Liver (tissue), 9 donors: ENCODE results near the gene CDK5RAP2. TPM values are rescaled to one million over a fixed set of nuclear protein-coding genes. Genes with fewer than 3 reads are reported as not detected.
A peak's percentile ranks its signal among the peaks of the same experiment; 100 is the strongest.

ENCODE experiments used
- DNase-seq: peaks from one replicate; pipeline ENCODE4 v3.0.0-alpha.2; 2017; ENCODE audit warnings: low spot score
- H3K27ac ChIP-seq, 2 donors: one replicate each; pipeline ENCODE4 v1.7.0; 2013; ENCODE audit warnings: inconsistent platforms in 2 of 2, low read length in 2 of 2, control low read depth in 1 of 2, low read depth in 1 of 2, mild to moderate bottlenecking in 1 of 2
- H3K27me3 ChIP-seq, 4 donors: one replicate each; pipeline versions ENCODE4 v1.6.1 to v1.7.0; 2013; ENCODE audit warnings: low read length in 3 of 4, inconsistent platforms in 1 of 4, mild to moderate bottlenecking in 1 of 4, moderate library complexity in 1 of 4; ENCODE audit not compliant: control insufficient read depth in 4 of 4, insufficient read depth in 4 of 4
- H3K36me3 ChIP-seq, 4 donors: one replicate each; pipeline versions ENCODE4 v1.6.1 to v1.7.0; 2013; ENCODE audit warnings: low read length in 3 of 4, mild to moderate bottlenecking in 3 of 4, low read depth in 1 of 4, moderate library complexity in 1 of 4; ENCODE audit not compliant: control insufficient read depth in 4 of 4, insufficient read depth in 3 of 4
- H3K4me1 ChIP-seq, 4 donors: one replicate each; pipeline versions ENCODE4 v1.6.1 to v1.7.0; 2013; ENCODE audit warnings: low read length in 3 of 4, mild to moderate bottlenecking in 3 of 4, moderate library complexity in 1 of 4; ENCODE audit not compliant: control insufficient read depth in 4 of 4, insufficient read depth in 4 of 4
- H3K4me3 ChIP-seq, 3 donors: one replicate each; pipeline versions ENCODE4 v1.6.1 to v1.7.0; 2013; ENCODE audit warnings: low read length in 3 of 3, control low read depth in 1 of 3, low read depth in 1 of 3, mild to moderate bottlenecking in 1 of 3
- H3K9ac ChIP-seq, 2 donors: one replicate each; pipeline ENCODE4 v1.7.0; 2013; ENCODE audit warnings: low read length in 2 of 2, mild to moderate bottlenecking in 2 of 2, moderate library complexity in 2 of 2, control low read depth in 1 of 2, low read depth in 1 of 2
- H3K9me3 ChIP-seq, 4 donors: one replicate each; pipeline versions ENCODE4 v1.6.1 to v1.7.0; 2013; ENCODE audit warnings: low read length in 3 of 4; ENCODE audit not compliant: control insufficient read depth in 4 of 4
- ATF3 ChIP-seq: IDR thresholded peaks from 2 replicates; pipeline ENCODE4 v1.6.1; 2016; ENCODE audit warnings: antibody characterized with exemption
- CTCF ChIP-seq: fragments of 150-350 bp; IDR thresholded peaks from 2 replicates; pipeline ENCODE4 v1.5.1; 2017; ENCODE audit warnings: improper control_type of control experiment, low read depth, low read length; ENCODE audit not compliant: missing input control
- EGR1 ChIP-seq, 2 donors: IDR thresholded peaks; 2 replicates each; pipeline ENCODE4 v1.6.1; 2016 to 2018; ENCODE audit warnings: antibody characterized with exemption in 2 of 2, low read depth in 2 of 2
- FOXA1 ChIP-seq: IDR thresholded peaks from 2 replicates; pipeline ENCODE4 v1.6.1; 2016; ENCODE audit warnings: antibody characterized with exemption
- FOXA2 ChIP-seq: IDR thresholded peaks from 2 replicates; pipeline ENCODE4 v1.6.1; 2016; ENCODE audit warnings: antibody characterized with exemption
- GABPA ChIP-seq, 2 donors: IDR thresholded peaks in 1 of 2; conservative IDR thresholded peaks in 1 of 2; 2 replicates each; pipeline ENCODE4 v1.6.1; 2016; ENCODE audit warnings: antibody characterized with exemption in 2 of 2, mild to moderate bottlenecking in 1 of 2, moderate library complexity in 1 of 2
- HNF4A ChIP-seq, 2 donors: conservative IDR thresholded peaks; 2 replicates each; pipeline ENCODE4 v1.6.1; 2016; ENCODE audit warnings: antibody characterized with exemption in 2 of 2, mild to moderate bottlenecking in 2 of 2
- HNF4G ChIP-seq: IDR thresholded peaks from 2 replicates; pipeline ENCODE4 v1.6.1; 2016; ENCODE audit warnings: antibody characterized with exemption
- JUND ChIP-seq, 2 donors: IDR thresholded peaks; 2 replicates each; pipeline ENCODE4 v1.6.1; 2016; ENCODE audit warnings: antibody characterized with exemption in 2 of 2
- MAX ChIP-seq: IDR thresholded peaks from 2 replicates; pipeline ENCODE4 v1.6.1; 2016; ENCODE audit warnings: antibody characterized with exemption
- NR2F2 ChIP-seq: IDR thresholded peaks from 2 replicates; pipeline ENCODE4 v1.6.1; 2016; ENCODE audit warnings: antibody characterized with exemption
- RAD21 ChIP-seq, 2 donors: IDR thresholded peaks; 2 replicates each; pipeline ENCODE4 v1.6.1; 2016; ENCODE audit warnings: antibody characterized with exemption in 2 of 2, mild to moderate bottlenecking in 2 of 2
- REST ChIP-seq: IDR thresholded peaks from 2 replicates; pipeline ENCODE4 v1.6.1; 2016; ENCODE audit warnings: antibody characterized with exemption, mild to moderate bottlenecking
- RXRA ChIP-seq, 2 donors: IDR thresholded peaks; 2 replicates each; pipeline ENCODE4 v1.6.1; 2017 to 2018; ENCODE audit warnings: antibody characterized with exemption in 2 of 2, mild to moderate bottlenecking in 1 of 2
- SP1 ChIP-seq: IDR thresholded peaks from 2 replicates; pipeline ENCODE4 v1.6.1; 2018; ENCODE audit warnings: antibody characterized with exemption, mild to moderate bottlenecking
- TAF1 ChIP-seq: conservative IDR thresholded peaks from 2 replicates; pipeline ENCODE4 v1.6.1; 2016; ENCODE audit warnings: antibody characterized with exemption, mild to moderate bottlenecking
- YY1 ChIP-seq: IDR thresholded peaks from 2 replicates; pipeline ENCODE4 v1.6.1; 2016; ENCODE audit warnings: antibody characterized with exemption, mild to moderate bottlenecking
- ZBTB33 ChIP-seq: IDR thresholded peaks from 2 replicates; pipeline ENCODE4 v1.6.1; 2016; ENCODE audit warnings: antibody characterized with exemption
- WGBS: extraction: QIAGEN DNeasy Blood & Tissue Kit; methylation state at CpG from one replicate; pipeline ENCODE4 v1.1.7; 2013; 5-methylcytosine and 5-hydroxymethylcytosine counted together
- polyA plus RNA-seq, 2 donors: library from polyadenylated mRNA; stranded (reverse) in 1 of 2; unstranded in 1 of 2; fragments of 200-250 nt in 1 of 2; fragments of >200 nt in 1 of 2; fragmentation: Nextera tagmentation in 1 of 2; extraction: Ambion mirVana in 1 of 2; gene quantifications; one replicate each; pipeline versions ENCODE4 v1.2.1 to v1.2.3, GENCODE V29; 2013 to 2015
- total RNA-seq, 2 donors: library from RNA; depleted of rRNA; stranded (reverse); fragments of >200 nt; gene quantifications; one replicate each; pipeline ENCODE4 v1.2.3, GENCODE V29; 2014
- donor health status: healthy.
- donor health status: healthy.
- donor health status: healthy.
- donor health status: healthy.
- donor health status: healthy.

CDK5RAP2 gene
- total and polyA plus RNA-seq, 4 donors = 11.7 to 38.9 (median 21.7) TPM

- Histone ChIP-seq H3K9ac (peak overlapping the region; percentile 63 to 85), H3K27me3 (no peaks in the 10 kb centered on the region), H3K4me3 (peak overlapping the region; percentile 85 to 97 (median 96)), H3K36me3 (no peaks in the 10 kb centered on the region), H3K4me1 (peaks cover 2 to 29% (median 15%) of the 10 kb centered on the region in 4 donors), H3K9me3 (no peaks in the 10 kb centered on the region), H3K27ac (peak overlapping the region; percentile 36 to 44)
- no peak for TF ChIP-seq YY1
- no peak for TF ChIP-seq ATF3
- no peak for TF ChIP-seq CTCF
- TF ChIP-seq RAD21 (IDR thresholded peaks at IDR 0.05) = no peak
- no peak for TF ChIP-seq ZBTB33
- no peak for TF ChIP-seq REST
- TF ChIP-seq TAF1 = no peak
- TF ChIP-seq HNF4G = no peak
- no peak for TF ChIP-seq JUND (IDR thresholded peaks at IDR 0.05)
- no peak for TF ChIP-seq SP1
- TF ChIP-seq RXRA (IDR thresholded peaks at IDR 0.05) = no peak
- TF ChIP-seq MAX = no peak
- no peak for TF ChIP-seq FOXA2
- TF ChIP-seq FOXA1 = no peak
- no peak for TF ChIP-seq EGR1 (IDR thresholded peaks at IDR 0.05; ENCODE audit: low read depth in 2 of 2)
- no peak for TF ChIP-seq GABPA (IDR thresholded peaks at IDR 0.05 in 1 of 2, conservative IDR thresholded peaks at IDR 0.05 in 1 of 2)
- no peak for TF ChIP-seq HNF4A (conservative IDR thresholded peaks at IDR 0.05)
- no peak for TF ChIP-seq NR2F2
- DNase-seq = no peak
- WGBS = 6% methylated on average over 31 of the region's 31 CpGs
These were observed 572 bp downstream of the CDK5RAP2 start for GRCh38 chr9:120579139-120580050.
